Effector memory CD8-positive, alpha-beta T cell (primary cell): ENCODE results near the gene DHX38.
"Not testable (repeated sequence)": the region's sequence is repeated elsewhere in the genome, so short reads cannot be mapped to it uniquely, and the experiment has no call there.

Experiments
- ATAC-seq: fragments of 150-1000 bp; cut with Tn5 transposase; replicated peaks from 2 replicates; pipeline ENCODE4 v1.10.0; 2021; ENCODE audit warnings: mild to moderate bottlenecking, moderate library complexity
- DNase-seq, 3 experiments: peaks; one replicate each; pipeline ENCODE4 v3.0.0; 2021
- H3K27ac Mint-ChIP-seq, 2 donors: one replicate each; pipeline ENCODE4 v1.8.0; 2022; ENCODE audit warnings: mild to moderate bottlenecking in 2 of 2, mixed read lengths in 2 of 2, moderate library complexity in 2 of 2
- H3K27me3 Mint-ChIP-seq, 2 donors: one replicate each; pipeline ENCODE4 v1.8.0; 2022; ENCODE audit warnings: mixed read lengths in 2 of 2
- H3K36me3 Mint-ChIP-seq: one replicate; pipeline ENCODE4 v1.8.0; 2022; ENCODE audit warnings: mild to moderate bottlenecking, moderate library complexity, mixed read lengths; ENCODE audit not compliant: insufficient read depth
- H3K4me1 Mint-ChIP-seq, 2 donors: one replicate each; pipeline ENCODE4 v1.8.0; 2022; ENCODE audit warnings: low read depth in 2 of 2, mixed read lengths in 2 of 2
- H3K4me3 Mint-ChIP-seq, 2 donors: one replicate each; pipeline ENCODE4 v1.8.0; 2022; ENCODE audit warnings: mild to moderate bottlenecking in 2 of 2, mixed read lengths in 2 of 2, moderate library complexity in 2 of 2
- H3K9me3 Mint-ChIP-seq, 2 donors: one replicate each; pipeline ENCODE4 v1.8.0; 2022; ENCODE audit warnings: mixed read lengths in 2 of 2

The DHX38 gene

DNA sequence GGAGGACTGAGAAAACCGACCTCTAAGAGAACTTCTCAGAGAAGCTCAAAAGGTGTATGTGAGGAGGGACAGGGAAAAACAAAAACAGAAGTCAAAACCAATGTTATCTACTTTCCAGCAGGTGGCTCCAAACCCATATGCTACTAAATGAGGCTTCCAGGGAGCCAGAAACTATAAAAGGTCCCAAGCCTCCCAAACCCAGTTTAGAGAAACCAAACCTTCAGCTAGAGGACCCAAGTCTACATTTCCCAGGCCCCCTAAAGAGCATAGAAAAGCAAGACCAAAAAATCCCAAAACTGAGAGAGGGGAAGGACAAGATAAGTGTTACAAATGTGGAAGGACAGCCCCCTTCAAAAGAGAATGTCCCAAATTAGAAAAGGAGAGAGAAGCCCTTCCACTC is 26.9 kb upstream of the DHX38 start:
- no peaks in the 10 kb centered on the region for H3K27me3 Mint-ChIP-seq
- DNase-seq (peak in 1 of 3 experiments; percentile 5), ATAC-seq (no peak)
- H3K9me3 Mint-ChIP-seq = no peaks in the 10 kb centered on the region
- peak overlapping the region; percentile 9 to 22 for H3K27ac Mint-ChIP-seq
- H3K36me3 Mint-ChIP-seq = no peaks in the 10 kb centered on the region
- peaks cover 0 to 3% of the 10 kb centered on the region in 2 donors for H3K4me1 Mint-ChIP-seq
- no peak overlapping the region for H3K4me3 Mint-ChIP-seq

DNA sequence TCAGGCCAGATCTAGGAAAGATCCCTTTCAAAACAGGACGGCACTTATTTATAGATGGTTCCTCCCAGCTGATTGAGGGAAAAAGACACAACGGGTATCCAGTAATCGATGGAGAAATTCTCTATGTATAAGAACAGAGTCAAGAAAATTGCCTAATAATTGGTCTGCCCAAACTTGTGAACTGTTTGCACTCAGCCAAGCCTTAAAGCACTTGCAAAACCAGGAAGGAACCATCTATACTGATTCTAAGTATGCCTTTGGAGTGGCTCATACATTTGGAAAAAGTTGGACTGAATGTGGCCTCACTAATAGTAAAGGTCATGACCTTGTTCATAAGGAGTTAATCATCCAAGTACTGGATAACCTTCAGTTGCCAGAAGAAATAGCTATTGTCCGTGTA is 24.7 kb upstream of the DHX38 start:
- no peak overlapping the region for H3K4me3 Mint-ChIP-seq
- ATAC-seq (no peak), DNase-seq (no peak)
- no peaks in the 10 kb centered on the region for H3K36me3 Mint-ChIP-seq
- H3K9me3 Mint-ChIP-seq = no peaks in the 10 kb centered on the region
- peaks cover 0 to 3% of the 10 kb centered on the region in 2 donors for H3K4me1 Mint-ChIP-seq
- H3K27ac Mint-ChIP-seq = no peak overlapping the region
- no peaks in the 10 kb centered on the region for H3K27me3 Mint-ChIP-seq

DNA sequence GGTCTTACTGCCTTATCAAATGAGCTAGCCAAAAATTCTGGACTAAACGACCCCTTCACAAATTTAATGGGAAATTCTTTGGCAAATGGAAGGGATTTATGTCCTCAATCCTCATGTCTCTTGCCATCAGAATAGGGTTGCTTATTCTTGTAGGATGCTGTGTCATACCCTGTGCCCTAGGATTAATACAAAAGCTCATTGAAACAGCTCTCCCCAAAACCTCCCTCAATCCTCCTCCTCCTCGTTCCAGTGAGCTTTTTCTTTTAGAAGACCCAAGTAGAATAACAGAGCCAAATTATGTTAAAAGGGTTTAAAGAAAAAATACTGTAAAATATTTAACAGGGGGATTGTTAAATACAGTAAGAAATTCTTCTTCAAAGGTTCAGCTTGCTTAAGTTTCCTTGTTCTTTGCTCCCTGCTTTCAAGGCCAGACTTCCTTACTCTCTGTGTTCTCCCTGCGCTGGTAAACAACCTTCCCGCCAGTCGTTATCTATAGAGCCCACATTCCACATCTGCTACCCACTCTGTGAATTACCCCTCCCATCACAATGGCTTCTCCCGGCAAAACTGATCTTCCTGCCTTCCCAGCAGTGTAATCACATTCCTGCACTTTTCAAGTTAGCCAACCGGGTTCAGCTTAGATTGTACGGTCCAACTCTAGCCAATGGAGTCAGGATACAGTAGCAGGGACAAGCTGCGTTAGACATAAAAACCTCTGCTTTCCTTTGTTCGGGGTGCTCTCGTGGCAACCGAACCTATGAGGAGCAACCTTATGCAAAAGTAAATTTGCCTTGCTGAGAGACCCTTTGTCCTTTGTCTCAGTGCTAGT is 20.9 kb upstream of the DHX38 start:
- Mint-ChIP-seq H3K4me1 (no peaks in the 10 kb centered on the region), H3K4me3 (no peak overlapping the region), H3K36me3 (no peaks in the 10 kb centered on the region), H3K9me3 (no peaks in the 10 kb centered on the region), H3K27me3 (no peaks in the 10 kb centered on the region), H3K27ac (no peak overlapping the region)
- ATAC-seq (no peak), DNase-seq (no peak)

GRCh38 chr16:72073560-72074230 is 20.0 kb upstream of the DHX38 start:
- no peaks in the 10 kb centered on the region for H3K36me3 Mint-ChIP-seq
- no peak overlapping the region for H3K27ac Mint-ChIP-seq
- DNase-seq = no peak
- no peaks in the 10 kb centered on the region for H3K4me1 Mint-ChIP-seq
- no peaks in the 10 kb centered on the region for H3K9me3 Mint-ChIP-seq
- H3K27me3 Mint-ChIP-seq = no peaks in the 10 kb centered on the region
- ATAC-seq = no peak
- H3K4me3 Mint-ChIP-seq = no peak overlapping the region

- not testable (repeated sequence) for H3K9me3 Mint-ChIP-seq, H3K27me3 Mint-ChIP-seq, ATAC-seq, H3K36me3 Mint-ChIP-seq, H3K4me3 Mint-ChIP-seq, H3K4me1 Mint-ChIP-seq, DNase-seq, H3K27ac Mint-ChIP-seq
These were observed 18.6 kb upstream of the DHX38 start for GRCh38 chr16:72075067-72075466.

- H3K27me3 Mint-ChIP-seq = not testable (repeated sequence)
These were observed 16.5 kb upstream of the DHX38 start for GRCh38 chr16:72076991-72077706.

DNA sequence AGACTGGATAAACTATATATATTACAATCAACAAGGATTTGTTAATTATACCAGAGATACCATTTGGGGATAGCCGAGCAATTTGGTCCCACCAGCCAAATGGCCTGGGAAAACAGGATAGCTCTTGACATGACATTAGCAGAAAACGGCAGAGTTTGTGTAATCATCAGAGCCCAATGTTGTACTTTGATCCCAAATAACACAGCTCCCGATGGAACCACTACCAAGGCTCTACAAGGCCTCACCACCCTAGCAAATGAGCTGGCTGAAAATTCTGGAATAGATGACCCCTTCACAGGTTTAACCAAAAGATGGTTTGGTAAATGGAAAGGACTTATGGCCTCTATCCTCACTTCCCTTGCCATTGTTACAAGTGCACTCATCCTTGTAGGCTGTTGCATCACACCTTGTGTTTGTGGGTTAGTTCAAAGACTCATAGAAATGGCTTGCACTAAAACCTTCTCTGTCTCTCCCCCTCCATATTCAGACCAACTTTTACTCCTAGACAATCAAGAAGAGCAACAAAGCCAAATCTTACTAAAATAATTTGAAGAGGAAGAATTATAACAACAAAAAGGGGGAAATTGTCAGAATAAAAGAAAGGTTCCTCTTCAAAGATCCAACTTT is 9.8 kb upstream of the DHX38 start:
- peaks cover 28% of the 10 kb centered on the region for H3K36me3 Mint-ChIP-seq
- no peaks in the 10 kb centered on the region for H3K9me3 Mint-ChIP-seq
- ATAC-seq (no peak), DNase-seq (no peak)
- no peak overlapping the region for H3K4me3 Mint-ChIP-seq
- H3K27ac Mint-ChIP-seq = no peak overlapping the region
- peaks cover 0 to 5% of the 10 kb centered on the region in 2 donors for H3K4me1 Mint-ChIP-seq
- H3K27me3 Mint-ChIP-seq = no peaks in the 10 kb centered on the region

More at GRCh38 chr16:72076991-72077706, 16.5 kb upstream of the DHX38 start:
- H3K27ac Mint-ChIP-seq, H3K9me3 Mint-ChIP-seq, H3K4me3 Mint-ChIP-seq, H3K4me1 Mint-ChIP-seq, H3K36me3 Mint-ChIP-seq, ATAC-seq, DNase-seq: not testable (repeated sequence)

- peaks cover 34% of the 10 kb centered on the region for H3K36me3 Mint-ChIP-seq
- no peak overlapping the region for H3K27ac Mint-ChIP-seq
- H3K4me3 Mint-ChIP-seq = no peak overlapping the region
- ATAC-seq = no peak
- H3K4me1 Mint-ChIP-seq = peaks cover 0 to 5% of the 10 kb centered on the region in 2 donors
- H3K27me3 Mint-ChIP-seq = no peaks in the 10 kb centered on the region
- no peak for DNase-seq
- H3K9me3 Mint-ChIP-seq = no peaks in the 10 kb centered on the region
These were observed 9.2 kb upstream of the DHX38 start for GRCh38 chr16:72084445-72084844.

DNA sequence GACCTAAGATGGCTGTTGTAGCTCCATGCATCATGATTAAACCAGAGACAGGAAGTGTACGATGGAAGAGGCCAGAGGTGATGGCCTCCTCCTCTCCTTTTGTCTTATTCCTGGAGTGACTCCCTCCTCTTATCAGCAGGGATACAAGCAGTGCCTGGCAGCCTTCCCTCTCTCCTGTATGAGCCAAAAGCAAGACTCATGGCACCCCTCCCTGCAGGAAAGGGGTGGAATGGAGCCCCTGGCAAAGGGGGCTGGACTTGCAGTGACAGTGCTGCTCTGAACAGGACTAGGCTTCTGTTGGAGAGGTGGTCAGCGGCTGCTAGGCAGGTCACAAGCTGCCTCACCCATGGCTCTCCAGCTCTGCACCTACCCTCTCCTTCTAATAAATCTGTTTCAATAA is 8.6 kb upstream of the DHX38 start:
- no peaks in the 10 kb centered on the region for H3K9me3 Mint-ChIP-seq
- H3K36me3 Mint-ChIP-seq = peaks cover 37% of the 10 kb centered on the region
- no peak overlapping the region for H3K4me3 Mint-ChIP-seq
- no peak for ATAC-seq
- DNase-seq = no peak
- H3K27me3 Mint-ChIP-seq = no peaks in the 10 kb centered on the region
- H3K27ac Mint-ChIP-seq = no peak overlapping the region
- H3K4me1 Mint-ChIP-seq = peaks cover 0 to 5% of the 10 kb centered on the region in 2 donors

DNA sequence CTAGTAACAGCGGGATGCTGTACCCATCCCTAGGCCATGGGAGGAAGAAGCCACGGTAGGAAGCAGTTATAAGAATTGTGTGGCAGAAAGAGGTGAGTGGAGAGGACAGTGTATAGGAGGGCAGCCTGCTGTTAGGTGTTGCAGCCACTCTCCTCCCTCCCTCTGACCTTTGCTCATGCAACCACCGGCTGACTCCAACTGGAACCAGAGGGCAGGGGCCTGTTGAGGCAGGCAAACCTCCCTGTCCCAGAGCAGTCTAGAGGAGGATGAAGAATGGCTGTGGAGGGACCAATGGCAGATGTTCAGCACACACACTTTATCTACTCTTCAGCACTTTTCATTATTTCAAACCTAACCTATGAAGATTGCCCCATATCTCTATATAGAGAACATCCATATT is 2.4 kb upstream of the DHX38 start:
- ATAC-seq (no peak), DNase-seq (no peak)
- Mint-ChIP-seq H3K27ac (peak overlapping the region in 1 of 2 donors; percentile 98), H3K9me3 (no peaks in the 10 kb centered on the region), H3K4me3 (peak overlapping the region; percentile 99), H3K36me3 (peaks cover 56% of the 10 kb centered on the region), H3K27me3 (no peaks in the 10 kb centered on the region), H3K4me1 (peaks cover 33 to 49% of the 10 kb centered on the region in 2 donors)

DNA sequence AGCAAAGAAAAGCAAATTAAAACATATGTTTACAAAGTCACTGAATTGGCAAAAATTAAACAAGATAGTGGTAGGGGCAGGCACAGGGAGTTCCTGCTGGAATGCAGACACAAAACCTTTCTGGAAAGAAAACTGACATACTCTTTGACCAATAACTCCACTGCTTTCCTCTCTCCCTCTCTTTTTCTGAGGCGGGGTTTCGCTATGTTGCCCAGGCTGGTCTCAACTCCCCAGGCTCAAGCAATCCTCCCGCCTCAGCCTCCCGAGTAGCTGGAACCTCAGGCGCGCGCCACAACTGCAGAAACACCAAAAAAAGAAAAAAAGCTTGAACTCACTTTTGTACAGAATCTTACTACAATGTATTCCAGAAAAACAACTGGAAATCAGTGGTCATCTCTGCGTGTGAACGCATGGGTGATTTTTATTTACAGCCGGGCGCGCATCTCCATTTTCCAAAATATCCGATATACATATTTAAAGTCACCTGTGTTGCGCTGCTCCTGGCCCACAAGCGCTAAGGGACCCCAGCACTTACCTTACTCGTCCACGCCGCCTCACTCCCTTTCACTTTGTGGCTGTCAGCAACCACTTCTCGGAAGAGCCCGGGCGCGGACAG is 707 bp upstream of the DHX38 start:
- Mint-ChIP-seq H3K4me3 (peak overlapping the region; percentile 99), H3K27ac (peak overlapping the region; percentile 97 to 98), H3K27me3 (no peaks in the 10 kb centered on the region), H3K4me1 (peaks cover 37 to 61% of the 10 kb centered on the region in 2 donors), H3K36me3 (peaks cover 57% of the 10 kb centered on the region), H3K9me3 (no peaks in the 10 kb centered on the region)
- ATAC-seq (peak; percentile 32), DNase-seq (no peak)

GRCh38 chr16:72094266-72094610 is 591 bp downstream of the DHX38 start:
- H3K9me3 Mint-ChIP-seq = no peaks in the 10 kb centered on the region
- peak overlapping the region; percentile 97 to 98 for H3K27ac Mint-ChIP-seq
- DNase-seq (no peak), ATAC-seq (no peak)
- peaks cover 57% of the 10 kb centered on the region for H3K36me3 Mint-ChIP-seq
- H3K4me1 Mint-ChIP-seq = peaks cover 42 to 61% of the 10 kb centered on the region in 2 donors
- no peaks in the 10 kb centered on the region for H3K27me3 Mint-ChIP-seq
- H3K4me3 Mint-ChIP-seq = peak overlapping the region; percentile 99

DNA sequence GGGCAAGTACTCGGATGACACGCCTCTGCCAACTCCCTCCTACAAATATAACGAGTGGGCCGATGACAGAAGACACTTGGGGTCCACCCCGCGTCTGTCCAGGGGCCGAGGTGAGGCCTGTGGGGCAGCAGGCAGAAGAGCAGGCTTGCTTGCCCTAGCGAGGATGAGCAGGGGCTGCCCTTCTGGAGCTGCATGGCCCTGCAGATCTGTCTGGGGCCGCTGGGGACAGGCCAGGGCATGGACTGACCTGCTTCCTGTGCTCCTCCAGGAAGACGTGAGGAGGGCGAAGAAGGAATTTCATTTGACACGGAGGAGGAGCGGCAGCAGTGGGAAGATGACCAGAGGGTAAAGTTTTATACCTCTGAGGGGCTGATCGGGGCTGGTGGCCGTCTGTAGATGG is 5.3 kb downstream of the DHX38 start:
- no peaks in the 10 kb centered on the region for H3K9me3 Mint-ChIP-seq
- no peak overlapping the region for H3K27ac Mint-ChIP-seq
- no peak overlapping the region for H3K4me3 Mint-ChIP-seq
- DNase-seq (no peak), ATAC-seq (no peak)
- peaks cover 27 to 33% of the 10 kb centered on the region in 2 donors for H3K4me1 Mint-ChIP-seq
- peaks cover 77% of the 10 kb centered on the region for H3K36me3 Mint-ChIP-seq
- no peaks in the 10 kb centered on the region for H3K27me3 Mint-ChIP-seq
